ENCODE results near the gene QRFP. TPM values are rescaled to one million over a fixed set of nuclear protein-coding genes. Genes with fewer than 3 reads are reported as not detected.

QRFP gene
- polyA plus RNA-seq, 1 donor from 2014 or later: not detected

GRCh38 chr9:130885484-130886375, 10.9 kb downstream of the QRFP start:
- no peaks in the 10 kb centered on the region for H4K20me1 ChIP-seq (ENCODE audit: insufficient read depth)
- H3K36me3 ChIP-seq (ENCODE audit: insufficient read depth, low read length): no peaks in the 10 kb centered on the region
- TF ChIP-seq SMC3 (conservative IDR thresholded peaks at IDR 0.05; ENCODE audit: poor library complexity) (no peak), CTCF (IDR thresholded peaks at IDR 0.05; ENCODE audit: poor library complexity, severe bottlenecking) (no peak), TAF1 (IDR thresholded peaks at IDR 0.05; ENCODE audit: low read depth) (no peak), POLR2AphosphoS5 (IDR thresholded peaks at IDR 0.05) (no peak), EZH2 (IDR thresholded peaks at IDR 0.05; ENCODE audit: borderline replicate concordance, insufficient read depth, low read length, poor library complexity, severe bottlenecking) (no peak), MXI1 (conservative IDR thresholded peaks at IDR 0.05; ENCODE audit: poor library complexity, severe bottlenecking) (no peak), RAD21 (conservative IDR thresholded peaks at IDR 0.05) (no peak), EP300 (conservative IDR thresholded peaks at IDR 0.05; ENCODE audit: poor library complexity, severe bottlenecking) (no peak)
- TF ChIP-seq, protein P1, sequence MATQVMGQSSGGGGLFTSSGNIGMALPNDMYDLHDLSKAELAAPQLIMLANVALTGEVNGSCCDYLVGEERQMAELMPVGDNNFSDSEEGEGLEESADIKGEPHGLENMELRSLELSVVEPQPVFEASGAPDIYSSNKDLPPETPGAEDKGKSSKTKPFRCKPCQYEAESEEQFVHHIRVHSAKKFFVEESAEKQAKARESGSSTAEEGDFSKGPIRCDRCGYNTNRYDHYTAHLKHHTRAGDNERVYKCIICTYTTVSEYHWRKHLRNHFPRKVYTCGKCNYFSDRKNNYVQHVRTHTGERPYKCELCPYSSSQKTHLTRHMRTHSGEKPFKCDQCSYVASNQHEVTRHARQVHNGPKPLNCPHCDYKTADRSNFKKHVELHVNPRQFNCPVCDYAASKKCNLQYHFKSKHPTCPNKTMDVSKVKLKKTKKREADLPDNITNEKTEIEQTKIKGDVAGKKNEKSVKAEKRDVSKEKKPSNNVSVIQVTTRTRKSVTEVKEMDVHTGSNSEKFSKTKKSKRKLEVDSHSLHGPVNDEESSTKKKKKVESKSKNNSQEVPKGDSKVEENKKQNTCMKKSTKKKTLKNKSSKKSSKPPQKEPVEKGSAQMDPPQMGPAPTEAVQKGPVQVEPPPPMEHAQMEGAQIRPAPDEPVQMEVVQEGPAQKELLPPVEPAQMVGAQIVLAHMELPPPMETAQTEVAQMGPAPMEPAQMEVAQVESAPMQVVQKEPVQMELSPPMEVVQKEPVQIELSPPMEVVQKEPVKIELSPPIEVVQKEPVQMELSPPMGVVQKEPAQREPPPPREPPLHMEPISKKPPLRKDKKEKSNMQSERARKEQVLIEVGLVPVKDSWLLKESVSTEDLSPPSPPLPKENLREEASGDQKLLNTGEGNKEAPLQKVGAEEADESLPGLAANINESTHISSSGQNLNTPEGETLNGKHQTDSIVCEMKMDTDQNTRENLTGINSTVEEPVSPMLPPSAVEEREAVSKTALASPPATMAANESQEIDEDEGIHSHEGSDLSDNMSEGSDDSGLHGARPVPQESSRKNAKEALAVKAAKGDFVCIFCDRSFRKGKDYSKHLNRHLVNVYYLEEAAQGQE (IDR thresholded peaks at IDR 0.05; ENCODE audit: borderline replicate concordance): no peak
- peaks cover under 1% of the 10 kb centered on the region for H3F3A ChIP-seq (ENCODE audit: insufficient read depth, low read length, poor library complexity, severe bottlenecking)
- no peaks in the 10 kb centered on the region for H3K9me3 ChIP-seq (ENCODE audit: low read length)
- H3K79me2 ChIP-seq (replicated peaks; ENCODE audit: insufficient read depth, low read length): no peaks in the 10 kb centered on the region
- no peaks in the 10 kb centered on the region for H3K9me2 ChIP-seq (ENCODE audit: insufficient read depth, low read length)
- no peaks in the 10 kb centered on the region for H3K27me3 ChIP-seq (ENCODE audit: insufficient read depth, low read depth, low read length)
- no peak overlapping the region for H3K9ac ChIP-seq (ENCODE audit: low read length)
- H3K27ac ChIP-seq (ENCODE audit: low read length): no peak overlapping the region
- no peak overlapping the region for H3K4me2 ChIP-seq (ENCODE audit: low read length)
- H3K4me3 ChIP-seq (ENCODE audit: low read length): no peak overlapping the region
- H2AFZ ChIP-seq (ENCODE audit: low read depth, low read length): no peak overlapping the region

- no peaks in the 10 kb centered on the region for H3K9me2 ChIP-seq (ENCODE audit: insufficient read depth, low read length)
- no peak overlapping the region for H2AFZ ChIP-seq (ENCODE audit: low read depth, low read length)
- no peak overlapping the region for H3K4me2 ChIP-seq (ENCODE audit: low read length)
- no peaks in the 10 kb centered on the region for H3K36me3 ChIP-seq (ENCODE audit: insufficient read depth, low read length)
- H3K4me3 ChIP-seq (ENCODE audit: low read length): no peak overlapping the region
- no peaks in the 10 kb centered on the region for H4K20me1 ChIP-seq (ENCODE audit: insufficient read depth)
- TF ChIP-seq, protein P1 (IDR thresholded peaks at IDR 0.05; ENCODE audit: borderline replicate concordance): no peak
- no peak for TF ChIP-seq SMC3 (conservative IDR thresholded peaks at IDR 0.05; ENCODE audit: poor library complexity)
- no peak overlapping the region for H3K27ac ChIP-seq (ENCODE audit: low read length)
- no peaks in the 10 kb centered on the region for H3K9me3 ChIP-seq (ENCODE audit: low read length)
- H3K79me2 ChIP-seq (replicated peaks; ENCODE audit: insufficient read depth, low read length): no peaks in the 10 kb centered on the region
- no peaks in the 10 kb centered on the region for H3K27me3 ChIP-seq (ENCODE audit: insufficient read depth, low read depth, low read length)
- no peak overlapping the region for H3K9ac ChIP-seq (ENCODE audit: low read length)
- no peaks in the 10 kb centered on the region for H3F3A ChIP-seq (ENCODE audit: insufficient read depth, low read length, poor library complexity, severe bottlenecking)
Measured at GRCh38 chr9:130884542-130885483, 11.8 kb downstream of the QRFP start.

Measured in neural cell (in vitro differentiated cells).